HEK293 (cell line): ENCODE results near the gene SRRM1.

Experiments
- CTCF ChIA-PET: fragments of 350-600 bp; formaldehyde crosslinking; extraction: SDS; loops from one replicate; lab custom pipeline; 2021; ENCODE audit warnings: antibody characterized with exemption; lab: Yijun Ruan, JAX
- POLR2A ChIA-PET: fragments of 300-600 bp; formaldehyde crosslinking; extraction: SDS; loops from one replicate; lab custom pipeline; 2020; ENCODE audit warnings: antibody characterized with exemption, inconsistent platforms; lab: Yijun Ruan, JAX
- H3K27ac ChIP-seq: fragments of 200-500 bp; sonication (Bioruptor generic); 2 replicates; pipeline ENCODE4 v1.5.1; 2014; ENCODE audit warnings: low read depth, low read length, control low read depth, inconsistent platforms; ENCODE audit errors: extremely low read depth
- H3K36me3 ChIP-seq, 2 experiments: fragments of 200-500 bp in 1 of 2; sonication (Bioruptor generic) in 1 of 2; 1 replicate in 1 of 2; 2 replicates in 1 of 2; pipeline ENCODE4 v1.5.1; 2014 to 2017; ENCODE audit warnings: inconsistent platforms in 2 of 2, low read length in 2 of 2; ENCODE audit not compliant: control insufficient read depth in 2 of 2, insufficient read depth in 1 of 2
- H3K4me1 ChIP-seq: fragments of 200-500 bp; sonication (Bioruptor generic); 2 replicates; pipeline ENCODE4 v1.5.1; 2014; ENCODE audit warnings: mild to moderate bottlenecking, low read length, inconsistent platforms; ENCODE audit not compliant: control insufficient read depth, insufficient read depth
- H3K4me3 ChIP-seq: 2 replicates; pipeline ENCODE4 v1.5.1; 2011; ENCODE audit warnings: low read depth, mild to moderate bottlenecking, control low read depth, low read length, moderate library complexity
- H3K9me3 ChIP-seq: fragments of 200-500 bp; sonication (Bioruptor generic); 2 replicates; pipeline ENCODE4 v1.5.1; 2014; ENCODE audit warnings: low read depth, low read length, inconsistent platforms; ENCODE audit not compliant: control insufficient read depth, insufficient read depth
- CTCF ChIP-seq: fragments of 450-650 bp; formaldehyde crosslinking; IDR thresholded peaks from 2 replicates; pipeline ENCODE4 v1.5.1; 2016; ENCODE audit warnings: missing biosample characterization, missing genetic modification characterization
- GLI2 ChIP-seq: fragments of 450-650 bp; formaldehyde crosslinking; IDR thresholded peaks from 2 replicates; pipeline ENCODE4; 2017; ENCODE audit warnings: missing biosample characterization, missing genetic modification characterization, low read depth, borderline replicate concordance
- IKZF3 ChIP-seq: fragments of 450-650 bp; IDR thresholded peaks from 2 replicates; pipeline ENCODE4 v1.5.0; 2018; ENCODE audit warnings: missing biosample characterization, mild to moderate bottlenecking, missing genetic modification characterization, moderate library complexity
- MZF1 ChIP-seq: fragments of 450-650 bp; formaldehyde crosslinking; IDR thresholded peaks from 2 replicates; pipeline ENCODE4 v1.5.1; 2017; ENCODE audit warnings: missing biosample characterization, missing genetic modification characterization, borderline replicate concordance
- PRDM1 ChIP-seq: fragments of 450-650 bp; formaldehyde crosslinking; IDR thresholded peaks from 2 replicates; pipeline ENCODE4; 2016; ENCODE audit warnings: missing biosample characterization, missing genetic modification characterization
- YY1 ChIP-seq: fragments of 450-650 bp; formaldehyde crosslinking; IDR thresholded peaks from 2 replicates; pipeline ENCODE4 v1.5.1; 2018; ENCODE audit warnings: missing biosample characterization, missing genetic modification characterization
- ZEB2 ChIP-seq: fragments of 450-650 bp; formaldehyde crosslinking; IDR thresholded peaks from 2 replicates; pipeline ENCODE4 v1.5.1; 2016; ENCODE audit warnings: missing biosample characterization, missing genetic modification characterization
- ZFHX2 ChIP-seq: fragments of 450-650 bp; formaldehyde crosslinking; conservative IDR thresholded peaks from 2 replicates; pipeline ENCODE4 v1.5.1; 2016; ENCODE audit warnings: missing biosample characterization, missing genetic modification characterization
- ZFP37 ChIP-seq: fragments of 450-650 bp; formaldehyde crosslinking; IDR thresholded peaks from 2 replicates; pipeline ENCODE4 v1.5.1; 2016; ENCODE audit warnings: missing biosample characterization, missing genetic modification characterization
- ZIC2 ChIP-seq: fragments of 450-650 bp; formaldehyde crosslinking; IDR thresholded peaks from 2 replicates; pipeline ENCODE4 v1.5.1; 2016; ENCODE audit warnings: missing biosample characterization, missing genetic modification characterization
- ZNF155 ChIP-seq: fragments of 450-650 bp; formaldehyde crosslinking; IDR thresholded peaks from 2 replicates; pipeline ENCODE4 v1.5.1; 2016; ENCODE audit warnings: missing biosample characterization, missing genetic modification characterization
- ZNF157 ChIP-seq: fragments of 450-650 bp; formaldehyde crosslinking; IDR thresholded peaks from 2 replicates; pipeline ENCODE4 v1.5.1; 2016; ENCODE audit warnings: missing biosample characterization, missing genetic modification characterization
- ZNF2 ChIP-seq: fragments of 450-650 bp; formaldehyde crosslinking; IDR thresholded peaks from 2 replicates; pipeline ENCODE4 v1.5.1; 2016; ENCODE audit warnings: missing biosample characterization, missing genetic modification characterization
- ZNF292 ChIP-seq: fragments of 450-650 bp; formaldehyde crosslinking; IDR thresholded peaks from 2 replicates; pipeline ENCODE4 v1.5.1; 2016; ENCODE audit warnings: low read depth, missing biosample characterization, missing genetic modification characterization, borderline replicate concordance
- ZNF324 ChIP-seq: fragments of 450-650 bp; formaldehyde crosslinking; IDR thresholded peaks from 2 replicates; pipeline ENCODE4 v1.5.1; 2016; ENCODE audit warnings: missing biosample characterization, missing genetic modification characterization
- ZNF366 ChIP-seq: fragments of 450-650 bp; formaldehyde crosslinking; conservative IDR thresholded peaks from 2 replicates; pipeline ENCODE4 v1.5.1; 2016; ENCODE audit warnings: missing biosample characterization, missing genetic modification characterization
- ZNF394 ChIP-seq: fragments of 450-650 bp; formaldehyde crosslinking; IDR thresholded peaks from 2 replicates; pipeline ENCODE4 v1.5.1; 2016; ENCODE audit warnings: missing biosample characterization, missing genetic modification characterization, mild to moderate bottlenecking, moderate library complexity, borderline replicate concordance
- ZNF423 ChIP-seq: fragments of 450-650 bp; formaldehyde crosslinking; IDR thresholded peaks from 2 replicates; pipeline ENCODE4 v1.5.1; 2016; ENCODE audit warnings: missing biosample characterization, missing genetic modification characterization
- ZNF433 ChIP-seq: fragments of 450-650 bp; formaldehyde crosslinking; IDR thresholded peaks from 2 replicates; pipeline ENCODE4 v1.5.1; 2016; ENCODE audit warnings: missing biosample characterization, missing genetic modification characterization, low read depth
- ZNF501 ChIP-seq: fragments of 450-650 bp; formaldehyde crosslinking; IDR thresholded peaks from 2 replicates; pipeline ENCODE4 v1.5.1; 2016; ENCODE audit warnings: missing biosample characterization, missing genetic modification characterization
- ZNF514 ChIP-seq: fragments of 450-650 bp; formaldehyde crosslinking; IDR thresholded peaks from 2 replicates; pipeline ENCODE4 v1.5.1; 2016; ENCODE audit warnings: missing biosample characterization, missing genetic modification characterization
- ZNF629 ChIP-seq: fragments of 450-650 bp; formaldehyde crosslinking; IDR thresholded peaks from 2 replicates; pipeline ENCODE4 v1.5.1; 2017; ENCODE audit warnings: missing biosample characterization, missing genetic modification characterization
- ZNF76 ChIP-seq: fragments of 450-650 bp; formaldehyde crosslinking; IDR thresholded peaks from 2 replicates; pipeline ENCODE4; 2016; ENCODE audit warnings: low read depth, missing biosample characterization, missing genetic modification characterization, borderline replicate concordance
- ZNF768 ChIP-seq: fragments of 450-650 bp; formaldehyde crosslinking; IDR thresholded peaks from 2 replicates; pipeline ENCODE4 v1.5.1; 2018; ENCODE audit warnings: missing biosample characterization, mild to moderate bottlenecking, missing genetic modification characterization
- ZNF776 ChIP-seq: fragments of 450-650 bp; formaldehyde crosslinking; IDR thresholded peaks from 2 replicates; pipeline ENCODE4 v1.5.0; 2017; ENCODE audit warnings: missing biosample characterization, missing genetic modification characterization, borderline replicate concordance
- ZNF792 ChIP-seq: fragments of 450-650 bp; formaldehyde crosslinking; IDR thresholded peaks from 2 replicates; pipeline ENCODE4 v1.5.1; 2016; ENCODE audit warnings: missing biosample characterization, missing genetic modification characterization
- ZNF830 ChIP-seq: fragments of 450-650 bp; IDR thresholded peaks from 2 replicates; pipeline ENCODE4 v1.5.0; 2018; ENCODE audit warnings: missing biosample characterization, missing genetic modification characterization, low read depth, mild to moderate bottlenecking, moderate library complexity
- ZNF837 ChIP-seq: fragments of 450-650 bp; formaldehyde crosslinking; IDR thresholded peaks from 2 replicates; pipeline ENCODE4 v1.5.1; 2016; ENCODE audit warnings: missing biosample characterization, missing genetic modification characterization
- ZSCAN16 ChIP-seq: fragments of 450-650 bp; formaldehyde crosslinking; IDR thresholded peaks from 2 replicates; pipeline ENCODE4 v1.5.1; 2016; ENCODE audit warnings: missing biosample characterization, missing genetic modification characterization
- TF ChIP-seq, protein P1 (sequence below): fragments of 450-650 bp; formaldehyde crosslinking; IDR thresholded peaks from 2 replicates; pipeline ENCODE4 v1.5.1; 2017; ENCODE audit warnings: missing biosample characterization, missing genetic modification characterization
- TF ChIP-seq, protein P2 (sequence below): fragments of 450-650 bp; formaldehyde crosslinking; IDR thresholded peaks from 2 replicates; pipeline ENCODE4 v1.5.1; 2016; ENCODE audit warnings: missing biosample characterization, missing genetic modification characterization
- TF ChIP-seq, protein P3 (sequence below): fragments of 450-650 bp; formaldehyde crosslinking; IDR thresholded peaks from 2 replicates; pipeline ENCODE4; 2016; ENCODE audit warnings: missing biosample characterization, missing genetic modification characterization

Gene SRRM1

DNA sequence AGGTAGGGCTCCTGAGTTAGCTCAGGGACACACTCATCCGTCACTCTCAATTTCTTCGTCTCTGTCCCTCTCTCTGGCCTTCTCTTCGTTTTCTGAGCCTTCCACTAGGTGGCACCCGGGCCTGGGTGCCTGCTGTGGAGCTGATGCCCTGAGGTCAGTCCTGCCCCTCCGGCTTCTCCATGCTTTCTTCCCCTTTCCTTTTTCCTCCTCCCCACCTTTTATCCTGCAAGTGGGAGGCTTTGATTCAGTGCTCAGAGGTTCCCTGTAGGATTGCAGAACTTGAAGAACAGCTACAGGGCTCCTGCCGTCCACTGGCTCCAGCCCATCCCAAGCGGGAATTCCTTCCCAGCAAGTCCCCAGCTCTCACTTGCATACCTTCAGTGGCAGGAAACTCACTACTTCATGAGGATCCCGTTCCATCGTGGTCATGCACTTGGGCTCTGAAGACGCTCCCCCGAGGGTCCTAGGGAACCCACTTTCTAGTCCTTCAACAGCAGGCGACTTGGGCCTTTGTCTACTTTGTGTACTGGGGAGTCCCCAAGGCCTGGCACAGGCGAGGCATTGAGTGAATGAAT lies 45.6 kb downstream of the SRRM1 start:
- H3K4me3 ChIP-seq, result no peak overlapping the region
- no peaks in the 10 kb centered on the region for H3K9me3 ChIP-seq
- H3K4me1 ChIP-seq, result no peaks in the 10 kb centered on the region; the same call in 1 of the 2 replicates
- H3K27ac ChIP-seq, result no peak overlapping the region
- no peaks in the 10 kb centered on the region for H3K36me3 ChIP-seq
- ChIA-PET POLR2A (interaction anchor here (0.7 to 2.8 kb wide), 4 partner anchors 17 to 142 kb away, joined by 3 to 28 read pairs (median 6); partner anchors contain the start of gene CLIC4), CTCF (interaction anchor here (0.5 to 6.8 kb wide), 57 partner anchors 10 to 1261 kb away, joined by 3 to 152 read pairs (median 4); partner anchors contain the start of gene CLIC4)
- no peak for TF ChIP-seq ZNF76 (tag by site-specific recombination)
- TF ChIP-seq ZNF501, result 0 out of 2 replicates have a peak, but pooled peaks have one; percentile 17
- TF ChIP-seq ZNF830 (tag by site-specific recombination), result no peak
- TF ChIP-seq ZNF629 (tag by site-specific recombination), result 0 out of 2 replicates have a peak, but pooled peaks have one; percentile 36
- no peak for TF ChIP-seq ZNF776 (tag by site-specific recombination)
- peak; percentile 77 for TF ChIP-seq MZF1 (tag by site-specific recombination)
- no peak for TF ChIP-seq GLI2
- TF ChIP-seq ZSCAN16 (tag by site-specific recombination), result no peak
- peak; percentile 97 for TF ChIP-seq PRDM1 (tag by site-specific recombination)
- TF ChIP-seq ZNF433 (tag by site-specific recombination), result no peak
- TF ChIP-seq IKZF3 (tag by site-specific recombination), result peak; percentile 95
- TF ChIP-seq ZNF292, result no peak
- peak; percentile 86; the same call in 1 of the 2 replicates for TF ChIP-seq ZNF2 (tag by site-specific recombination)
- peak; percentile 30; the same call in 1 of the 2 replicates for TF ChIP-seq ZFHX2 (tag by site-specific recombination)
- TF ChIP-seq ZNF324 (tag by site-specific recombination), result no peak
- no peak for TF ChIP-seq ZNF423 (tag by site-specific recombination)
- 0 out of 2 replicates have a peak, but pooled peaks have one; percentile 37 for TF ChIP-seq ZEB2 (tag by site-specific recombination)
- TF ChIP-seq, protein P1, sequence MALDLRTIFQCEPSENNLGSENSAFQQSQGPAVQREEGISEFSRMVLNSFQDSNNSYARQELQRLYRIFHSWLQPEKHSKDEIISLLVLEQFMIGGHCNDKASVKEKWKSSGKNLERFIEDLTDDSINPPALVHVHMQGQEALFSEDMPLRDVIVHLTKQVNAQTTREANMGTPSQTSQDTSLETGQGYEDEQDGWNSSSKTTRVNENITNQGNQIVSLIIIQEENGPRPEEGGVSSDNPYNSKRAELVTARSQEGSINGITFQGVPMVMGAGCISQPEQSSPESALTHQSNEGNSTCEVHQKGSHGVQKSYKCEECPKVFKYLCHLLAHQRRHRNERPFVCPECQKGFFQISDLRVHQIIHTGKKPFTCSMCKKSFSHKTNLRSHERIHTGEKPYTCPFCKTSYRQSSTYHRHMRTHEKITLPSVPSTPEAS (tag by site-specific recombination), result no peak
- no peak for TF ChIP-seq ZNF792 (tag by site-specific recombination)
- no peak for TF ChIP-seq ZNF155 (tag by site-specific recombination)
- TF ChIP-seq, protein P2, sequence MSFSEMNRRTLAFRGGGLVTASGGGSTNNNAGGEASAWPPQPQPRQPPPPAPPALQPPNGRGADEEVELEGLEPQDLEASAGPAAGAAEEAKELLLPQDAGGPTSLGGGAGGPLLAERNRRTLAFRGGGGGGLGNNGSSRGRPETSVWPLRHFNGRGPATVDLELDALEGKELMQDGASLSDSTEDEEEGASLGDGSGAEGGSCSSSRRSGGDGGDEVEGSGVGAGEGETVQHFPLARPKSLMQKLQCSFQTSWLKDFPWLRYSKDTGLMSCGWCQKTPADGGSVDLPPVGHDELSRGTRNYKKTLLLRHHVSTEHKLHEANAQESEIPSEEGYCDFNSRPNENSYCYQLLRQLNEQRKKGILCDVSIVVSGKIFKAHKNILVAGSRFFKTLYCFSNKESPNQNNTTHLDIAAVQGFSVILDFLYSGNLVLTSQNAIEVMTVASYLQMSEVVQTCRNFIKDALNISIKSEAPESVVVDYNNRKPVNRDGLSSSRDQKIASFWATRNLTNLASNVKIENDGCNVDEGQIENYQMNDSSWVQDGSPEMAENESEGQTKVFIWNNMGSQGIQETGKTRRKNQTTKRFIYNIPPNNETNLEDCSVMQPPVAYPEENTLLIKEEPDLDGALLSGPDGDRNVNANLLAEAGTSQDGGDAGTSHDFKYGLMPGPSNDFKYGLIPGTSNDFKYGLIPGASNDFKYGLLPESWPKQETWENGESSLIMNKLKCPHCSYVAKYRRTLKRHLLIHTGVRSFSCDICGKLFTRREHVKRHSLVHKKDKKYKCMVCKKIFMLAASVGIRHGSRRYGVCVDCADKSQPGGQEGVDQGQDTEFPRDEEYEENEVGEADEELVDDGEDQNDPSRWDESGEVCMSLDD (tag by site-specific recombination), result no peak
- TF ChIP-seq YY1 (tag by site-specific recombination), result no peak
- no peak for TF ChIP-seq ZNF837 (tag by site-specific recombination)
- peak; percentile 43 for TF ChIP-seq ZIC2 (tag by site-specific recombination)
- no peak for TF ChIP-seq ZFP37 (tag by site-specific recombination)
- TF ChIP-seq ZNF514 (tag by site-specific recombination), result no peak
- TF ChIP-seq ZNF366 (tag by site-specific recombination), result peak; percentile 69
- TF ChIP-seq ZNF394, result peak; percentile 49; the same call in 1 of the 2 replicates
- no peak for TF ChIP-seq ZNF768 (tag by site-specific recombination)
- no peak for TF ChIP-seq ZNF157 (tag by site-specific recombination)
- peak; percentile 88 for TF ChIP-seq CTCF (tag by site-specific recombination)
- TF ChIP-seq, protein P3, sequence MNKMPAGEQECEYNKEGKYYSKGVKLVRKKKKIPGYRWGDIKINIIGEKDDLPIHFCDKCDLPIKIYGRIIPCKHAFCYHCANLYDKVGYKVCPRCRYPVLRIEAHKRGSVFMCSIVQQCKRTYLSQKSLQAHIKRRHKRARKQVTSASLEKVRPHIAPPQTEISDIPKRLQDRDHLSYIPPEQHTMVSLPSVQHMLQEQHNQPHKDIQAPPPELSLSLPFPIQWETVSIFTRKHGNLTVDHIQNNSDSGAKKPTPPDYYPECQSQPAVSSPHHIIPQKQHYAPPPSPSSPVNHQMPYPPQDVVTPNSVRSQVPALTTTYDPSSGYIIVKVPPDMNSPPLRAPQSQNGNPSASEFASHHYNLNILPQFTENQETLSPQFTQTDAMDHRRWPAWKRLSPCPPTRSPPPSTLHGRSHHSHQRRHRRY (tag by site-specific recombination), result no peak
